Measurements from ENCODE around the gene FKBP2.

The FKBP2 gene

GRCh38 chr11:64265176-64266160 is 24.6 kb downstream of the FKBP2 start:
- DNase-seq, result no peak

GRCh38 chr11:64266339-64266738 is 25.4 kb downstream of the FKBP2 start:
- no peak for DNase-seq

- no peak for DNase-seq
Observed at GRCh38 chr11:64267207-64267945, 26.5 kb downstream of the FKBP2 start.

- no peak for DNase-seq
Observed at GRCh38 chr11:64268025-64268892, 27.4 kb downstream of the FKBP2 start.

GRCh38 chr11:64268893-64269539 is 28.1 kb downstream of the FKBP2 start:
- peak; percentile 47 for DNase-seq

- peak; percentile 95 for DNase-seq
Observed at GRCh38 chr11:64269540-64270220, 28.8 kb downstream of the FKBP2 start.

GRCh38 chr11:64275031-64275800 is 34.3 kb downstream of the FKBP2 start:
- no peak for DNase-seq

GRCh38 chr11:64275841-64276240 is 34.9 kb downstream of the FKBP2 start:
- DNase-seq, result no peak

GRCh38 chr11:64276653-64277431 is 35.9 kb downstream of the FKBP2 start:
- DNase-seq, result no peak

- DNase-seq, result no peak
Observed at GRCh38 chr11:64278576-64279190, 37.8 kb downstream of the FKBP2 start.

GRCh38 chr11:64281957-64282770 is 41.3 kb downstream of the FKBP2 start:
- DNase-seq, result no peak

GRCh38 chr11:64283092-64283491 is 42.2 kb downstream of the FKBP2 start:
- DNase-seq, result no peak

- peak; percentile 89 for DNase-seq
Observed at GRCh38 chr11:64284048-64284961, 43.4 kb downstream of the FKBP2 start, which contains the start of gene BAD. TSS of gene BAD (minus strand) at chr11:64284665. CDS start at chr11:64284368, 297 bp downstream.

- peak; percentile 86 for DNase-seq
Observed at GRCh38 chr11:64284962-64285884, 44.3 kb downstream of the FKBP2 start, which contains the start of gene GPR137. TSS of gene GPR137 (plus strand) at chr11:64285848. CDS start at chr11:64286525, 677 bp downstream.

- peak; percentile 22 for DNase-seq
Observed at GRCh38 chr11:64285885-64286800, 45.2 kb downstream of the FKBP2 start.

Measured in NK-92 treated with Interleukin-12 subunit alpha and Interleukin-12 subunit beta, amount 100 ng/mL, for 24 hours (cell line).